HG03460 (cell line): ENCODE measurements around the gene NSUN6.

Experiments
- ATAC-seq: cut with Tn5 transposase; IDR thresholded peaks from one replicate; pipeline ENCODE4 v1.9.1; 2021; ENCODE audit not compliant: unreplicated experiment

Gene NSUN6

GRCh38 chr10:18505456-18506118 is 145.8 kb downstream of the NSUN6 start:
- ATAC-seq, result no peak

GRCh38 chr10:18504161-18504560 is 147.2 kb downstream of the NSUN6 start:
- no peak for ATAC-seq

- ATAC-seq, result no peak
These were observed 149.8 kb downstream of the NSUN6 start for GRCh38 chr10:18501629-18502028.

- ATAC-seq, result peak; percentile 88
These were observed 150.2 kb downstream of the NSUN6 start for GRCh38 chr10:18501198-18501597.

- ATAC-seq, result no peak
These were observed 150.8 kb downstream of the NSUN6 start for GRCh38 chr10:18500576-18500975.

GRCh38 chr10:18498998-18499397 is 152.4 kb downstream of the NSUN6 start:
- ATAC-seq, result no peak

GRCh38 chr10:18497806-18498369 is 153.5 kb downstream of the NSUN6 start:
- ATAC-seq, result no peak
